ENCODE measurements around the gene FKBP2. TPM values are rescaled to one million over a fixed set of nuclear protein-coding genes. Genes with fewer than 3 reads are reported as not detected.

FKBP2 gene
- total and polyA plus RNA-seq, 2 of the 4 experiments (the other 2 are of a cell fraction), result 36.2 to 76.4 TPM

DNA sequence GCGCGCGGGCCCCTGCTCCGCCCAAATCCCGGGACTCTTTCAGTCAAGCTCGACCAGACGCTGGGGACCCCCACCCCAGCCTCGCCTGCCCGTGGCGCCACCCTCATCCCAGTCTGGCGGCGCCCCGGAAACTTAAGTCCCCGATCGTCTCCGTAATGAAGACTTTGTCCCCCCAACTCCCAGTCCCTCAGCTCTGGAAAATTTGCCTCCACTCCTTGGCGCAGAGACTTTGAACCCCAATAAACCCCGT is 10.8 kb downstream of the FKBP2 start:
- peak overlapping the region; percentile 97 for H3K9ac ChIP-seq (ENCODE audit: low read depth, low read length)
- ATAC-seq (ENCODE audit: low read depth), result no peak
- peak overlapping the region; percentile 82; the same call in 1 of the 2 replicates for H3K56ac ChIP-seq (ENCODE audit: extremely low read depth, insufficient read depth, low read length)
- dilution Hi-C loops (cut with HindIII; ENCODE audit: low sequenced_read_pairs, unreplicated experiment) (no loop called here), in situ Hi-C loops (cut with MboI; ENCODE audit: low sequenced_read_pairs) (no loop called here), intact Hi-C loops (cut with micrococcal nuclease) (loop anchor here (1.0 kb wide), 2 partner anchors 34 to 50 kb away; partner anchors contain the start of gene GPR137)
- TF ChIP-seq, protein P1, sequence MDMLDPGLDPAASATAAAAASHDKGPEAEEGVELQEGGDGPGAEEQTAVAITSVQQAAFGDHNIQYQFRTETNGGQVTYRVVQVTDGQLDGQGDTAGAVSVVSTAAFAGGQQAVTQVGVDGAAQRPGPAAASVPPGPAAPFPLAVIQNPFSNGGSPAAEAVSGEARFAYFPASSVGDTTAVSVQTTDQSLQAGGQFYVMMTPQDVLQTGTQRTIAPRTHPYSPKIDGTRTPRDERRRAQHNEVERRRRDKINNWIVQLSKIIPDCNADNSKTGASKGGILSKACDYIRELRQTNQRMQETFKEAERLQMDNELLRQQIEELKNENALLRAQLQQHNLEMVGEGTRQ (IDR thresholded peaks at IDR 0.05; ENCODE audit: low read depth, low read length), result no peak
- TF ChIP-seq, protein P2, sequence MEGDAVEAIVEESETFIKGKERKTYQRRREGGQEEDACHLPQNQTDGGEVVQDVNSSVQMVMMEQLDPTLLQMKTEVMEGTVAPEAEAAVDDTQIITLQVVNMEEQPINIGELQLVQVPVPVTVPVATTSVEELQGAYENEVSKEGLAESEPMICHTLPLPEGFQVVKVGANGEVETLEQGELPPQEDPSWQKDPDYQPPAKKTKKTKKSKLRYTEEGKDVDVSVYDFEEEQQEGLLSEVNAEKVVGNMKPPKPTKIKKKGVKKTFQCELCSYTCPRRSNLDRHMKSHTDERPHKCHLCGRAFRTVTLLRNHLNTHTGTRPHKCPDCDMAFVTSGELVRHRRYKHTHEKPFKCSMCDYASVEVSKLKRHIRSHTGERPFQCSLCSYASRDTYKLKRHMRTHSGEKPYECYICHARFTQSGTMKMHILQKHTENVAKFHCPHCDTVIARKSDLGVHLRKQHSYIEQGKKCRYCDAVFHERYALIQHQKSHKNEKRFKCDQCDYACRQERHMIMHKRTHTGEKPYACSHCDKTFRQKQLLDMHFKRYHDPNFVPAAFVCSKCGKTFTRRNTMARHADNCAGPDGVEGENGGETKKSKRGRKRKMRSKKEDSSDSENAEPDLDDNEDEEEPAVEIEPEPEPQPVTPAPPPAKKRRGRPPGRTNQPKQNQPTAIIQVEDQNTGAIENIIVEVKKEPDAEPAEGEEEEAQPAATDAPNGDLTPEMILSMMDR (conservative IDR thresholded peaks at IDR 0.05; ENCODE audit: low read depth, low read length), result no peak
- no peak for TF ChIP-seq RFX5 (IDR thresholded peaks at IDR 0.05; ENCODE audit: low read depth, low read length)
- no peak for TF ChIP-seq MAZ (IDR thresholded peaks at IDR 0.05; ENCODE audit: borderline replicate concordance, low read depth, low read length)
- TF ChIP-seq CEBPB (IDR thresholded peaks at IDR 0.05; ENCODE audit: low read depth, low read length), result no peak
- no peak for TF ChIP-seq FOS (IDR thresholded peaks at IDR 0.05; ENCODE audit: low read depth, low read length)
- no peak for TF ChIP-seq BHLHE40 (IDR thresholded peaks at IDR 0.05; ENCODE audit: low read depth, low read length)
- TF ChIP-seq RCOR1 (IDR thresholded peaks at IDR 0.05; ENCODE audit: insufficient replicate concordance, low read length), result no peak
- no peak for TF ChIP-seq MXI1 (IDR thresholded peaks at IDR 0.05; ENCODE audit: borderline replicate concordance, low read depth, low read length)
- TF ChIP-seq POLR2A (IDR thresholded peaks at IDR 0.05; ENCODE audit: low read depth, low read length), result no peak
- POLR2A ChIA-PET (ENCODE audit: unreplicated experiment), result no interaction called here
- peaks cover 8% of the 10 kb centered on the region; the same call in 1 of the 2 replicates for H4K20me1 ChIP-seq (ENCODE audit: insufficient read depth, low read length)
- peak overlapping the region; percentile 77 for H2BK5ac ChIP-seq (ENCODE audit: low read depth, low read length, poor library complexity, severe bottlenecking)
- H3K27ac ChIP-seq (ENCODE audit: insufficient read depth, low read length), result peak overlapping the region; percentile 88
- H3K79me1 ChIP-seq (ENCODE audit: low read depth in 1 of 2, low read length in 2 of 2), result peaks cover 8 to 56% of the 10 kb centered on the region in 2 experiments
- H2AK5ac ChIP-seq (ENCODE audit: low read depth, low read length), result peak overlapping the region; percentile 89
- no peaks in the 10 kb centered on the region for H3K9me3 ChIP-seq (ENCODE audit: control insufficient read depth, insufficient read depth, low read length)
- peak overlapping the region; percentile 33 to 59; a peak in 2 of 4 replicates for H4K8ac ChIP-seq (ENCODE audit: low read depth in 2 of 2, low read length in 2 of 2)
- BruUV-seq (replicated peaks), result no TSS peak
- H4K91ac ChIP-seq (ENCODE audit: insufficient read depth, low read depth, low read length), result peak overlapping the region; percentile 91
- H3K18ac ChIP-seq (ENCODE audit: low read depth, low read length), result peak overlapping the region; percentile 22; the same call in 1 of the 2 replicates
- peak overlapping the region; percentile 100 for H2AK9ac ChIP-seq (replicated peaks; ENCODE audit: low read depth, low read length, poor library complexity)
- peak overlapping the region; percentile 61; the same call in 1 of the 2 replicates for H4K5ac ChIP-seq (ENCODE audit: low read depth, low read length)
- peaks cover 10% of the 10 kb centered on the region for H3K4me1 ChIP-seq (ENCODE audit: control insufficient read depth, insufficient read depth, low read length)
- DNase-seq, result no peak
- peak overlapping the region; percentile 96 for H3K4ac ChIP-seq (ENCODE audit: low read depth, low read length)
- CTCF ChIA-PET, result interaction anchor here (0.7 to 1.7 kb wide), 5 partner anchors 9 to 70 kb away, joined by 3 to 5 read pairs (median 3); no protein-coding TSS in a partner anchor
- H2BK120ac ChIP-seq (ENCODE audit: low read depth, low read length), result no peak overlapping the region
- no peak overlapping the region for H2BK20ac ChIP-seq (ENCODE audit: low read depth, low read length)
- peaks cover 15% of the 10 kb centered on the region for H3K36me3 ChIP-seq (ENCODE audit: control insufficient read depth, insufficient read depth, low read length)
- H2BK15ac ChIP-seq (ENCODE audit: low read depth, low read length), result no peak overlapping the region
- H3K14ac ChIP-seq (replicated peaks; ENCODE audit: low read depth, low read length), result peak overlapping the region; percentile 97
- WGBS, 2 experiments (ENCODE audit: extremely low coverage in 2 of 2, insufficient read length in 1 of 2), result 0% methylated on average over 2 of the region's 18 CpGs; no CpG with 5 or more reads in 1 of the 2 experiments
- no peaks in the 10 kb centered on the region for H3K27me3 ChIP-seq (ENCODE audit: control insufficient read depth, insufficient read depth, low read length)
- H3K9me1 ChIP-seq (ENCODE audit: insufficient read depth, low read length), result no peaks in the 10 kb centered on the region
- peak overlapping the region; percentile 94 for H3K23ac ChIP-seq (ENCODE audit: low read depth, low read length)
- H3K4me2 ChIP-seq (ENCODE audit: low read depth, low read length), result peak overlapping the region; percentile 100
- H3K4me3 ChIP-seq (ENCODE audit: insufficient read depth, low read depth, low read length), result peak overlapping the region; percentile 98
- peak overlapping the region; percentile 87 for H2AFZ ChIP-seq (replicated peaks; ENCODE audit: low read length, poor library complexity)
